NCI-H1436 treated with DMSO at 0.1 percent for 48 hours (cell line): ENCODE data around the gene OSTM1.

Experiments
- DNase-seq: peaks from one replicate; lab custom pipeline; 2025; lab: John Stamatoyannopoulos, UW

Gene OSTM1, protein sequence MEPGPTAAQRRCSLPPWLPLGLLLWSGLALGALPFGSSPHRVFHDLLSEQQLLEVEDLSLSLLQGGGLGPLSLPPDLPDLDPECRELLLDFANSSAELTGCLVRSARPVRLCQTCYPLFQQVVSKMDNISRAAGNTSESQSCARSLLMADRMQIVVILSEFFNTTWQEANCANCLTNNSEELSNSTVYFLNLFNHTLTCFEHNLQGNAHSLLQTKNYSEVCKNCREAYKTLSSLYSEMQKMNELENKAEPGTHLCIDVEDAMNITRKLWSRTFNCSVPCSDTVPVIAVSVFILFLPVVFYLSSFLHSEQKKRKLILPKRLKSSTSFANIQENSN

DNA sequence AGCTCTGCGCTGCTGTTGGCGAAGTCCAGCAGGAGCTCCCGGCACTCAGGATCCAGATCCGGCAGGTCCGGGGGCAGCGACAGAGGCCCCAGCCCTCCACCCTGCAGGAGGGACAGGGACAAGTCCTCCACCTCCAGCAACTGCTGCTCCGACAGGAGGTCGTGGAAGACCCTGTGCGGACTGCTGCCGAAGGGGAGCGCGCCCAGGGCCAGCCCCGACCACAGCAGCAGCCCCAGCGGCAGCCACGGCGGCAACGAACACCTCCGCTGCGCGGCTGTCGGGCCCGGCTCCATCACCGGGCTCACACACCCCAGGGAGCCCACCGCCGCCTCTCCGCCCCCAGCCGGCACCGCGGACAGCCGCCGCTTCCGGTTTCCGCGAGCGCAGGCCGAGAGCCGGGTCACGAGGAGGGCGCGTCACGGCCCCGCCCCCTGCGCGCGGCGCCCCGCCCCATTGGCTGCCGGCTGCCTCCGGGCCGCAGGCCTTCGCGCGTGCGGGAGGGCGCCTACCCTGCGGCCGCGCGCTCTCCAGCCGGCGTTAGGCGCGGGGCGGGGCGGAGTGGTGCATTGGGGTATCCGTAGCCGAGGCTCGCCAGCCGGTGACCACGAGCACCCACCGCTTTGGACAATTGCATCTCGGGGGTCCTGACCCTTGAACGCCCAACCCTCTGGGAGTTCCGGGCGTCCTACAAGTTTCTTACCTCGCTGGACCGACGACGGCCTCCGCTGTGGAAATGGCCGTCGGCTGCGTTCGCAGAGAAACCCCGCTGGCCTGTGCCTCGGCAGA lies at the start of gene OSTM1:
Gene OSTM1 (minus strand): TSS at position 383 of the 786 bp plus-strand sequence. CDS start 90 bp downstream, at position 293.
- no peak for DNase-seq

DNA sequence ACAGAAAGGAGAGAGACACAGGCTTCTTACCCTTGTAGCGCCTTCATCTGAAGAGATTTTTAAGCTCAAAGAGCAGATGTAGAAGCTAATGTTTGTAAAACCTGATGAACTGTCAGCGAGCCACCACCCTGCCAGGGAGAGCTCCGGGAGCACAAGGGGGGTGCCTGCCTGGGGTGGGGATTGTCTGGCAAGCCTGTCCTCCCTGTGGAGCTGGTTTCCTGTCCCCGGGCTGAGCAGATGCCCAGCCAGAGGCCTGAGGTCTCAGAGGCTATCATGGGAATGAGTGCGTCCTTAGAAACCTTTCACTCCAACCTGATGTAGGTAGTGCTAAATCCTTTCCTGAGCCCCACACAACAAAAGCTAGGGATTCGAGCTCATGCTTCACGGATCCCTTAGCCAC lies 49.4 kb upstream of the OSTM1 start:
- DNase-seq, result no peak

DNA sequence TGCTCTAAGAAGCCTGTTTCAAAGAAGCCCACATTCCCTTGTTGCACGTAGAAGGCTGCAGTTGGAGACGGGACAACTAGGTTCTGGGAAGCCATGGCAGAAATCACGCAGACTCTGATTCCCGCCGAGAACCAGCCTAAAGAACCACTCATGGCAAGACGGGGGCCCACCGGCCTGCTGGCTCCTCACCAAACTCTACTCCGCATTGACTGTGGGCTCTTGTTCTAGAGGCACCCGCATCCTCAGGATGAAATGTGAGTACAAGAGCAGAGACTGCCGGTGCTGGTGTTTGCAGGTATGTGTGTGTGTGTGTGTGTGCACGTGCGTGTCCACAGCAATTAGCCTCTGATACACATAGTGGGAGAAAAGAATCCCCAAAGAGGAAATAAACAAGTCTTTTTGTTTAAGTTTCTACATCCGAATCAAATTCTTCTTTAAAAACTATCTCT lies 49.0 kb upstream of the OSTM1 start:
- no peak for DNase-seq

DNA sequence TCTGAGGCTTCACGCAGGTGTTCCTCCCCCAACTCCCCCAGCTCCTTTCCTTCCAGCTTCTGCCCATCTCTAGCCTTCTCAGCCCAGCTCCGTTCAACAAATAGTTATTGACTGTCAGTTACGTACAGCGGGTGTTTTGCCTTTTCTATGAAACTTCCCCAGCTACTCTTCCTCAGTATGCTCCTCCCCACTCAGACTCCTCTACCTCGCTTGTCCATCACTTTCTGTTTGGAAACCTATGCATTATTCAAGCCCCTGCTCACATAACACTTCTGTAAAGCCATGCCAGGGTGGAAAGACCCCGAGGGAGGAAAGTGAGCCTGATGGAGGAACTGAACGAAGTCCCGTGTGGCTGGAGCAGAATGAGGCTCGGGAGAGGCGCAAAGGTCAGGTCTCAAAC lies 47.1 kb upstream of the OSTM1 start:
- no peak for DNase-seq

DNA sequence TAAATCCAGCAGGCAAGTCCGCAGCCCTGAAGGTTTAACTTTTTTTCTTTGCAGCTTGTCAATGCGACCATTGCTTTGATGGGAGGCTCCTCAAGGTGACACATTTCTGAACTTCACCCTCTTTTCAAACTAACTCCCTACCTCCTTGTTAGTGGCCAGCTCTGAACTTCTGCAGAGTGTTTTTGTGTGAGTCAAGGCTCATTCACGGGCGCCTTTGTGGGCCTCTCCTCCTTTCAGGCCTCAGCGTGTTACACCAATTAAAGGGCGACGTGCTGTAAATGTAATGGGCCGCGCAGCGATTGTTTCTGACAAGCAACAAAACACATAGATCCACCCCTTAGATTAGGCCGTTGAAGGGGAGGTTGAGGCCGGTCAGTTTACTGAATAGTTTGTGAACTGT lies 45.8 kb upstream of the OSTM1 start:
- no peak for DNase-seq

DNA sequence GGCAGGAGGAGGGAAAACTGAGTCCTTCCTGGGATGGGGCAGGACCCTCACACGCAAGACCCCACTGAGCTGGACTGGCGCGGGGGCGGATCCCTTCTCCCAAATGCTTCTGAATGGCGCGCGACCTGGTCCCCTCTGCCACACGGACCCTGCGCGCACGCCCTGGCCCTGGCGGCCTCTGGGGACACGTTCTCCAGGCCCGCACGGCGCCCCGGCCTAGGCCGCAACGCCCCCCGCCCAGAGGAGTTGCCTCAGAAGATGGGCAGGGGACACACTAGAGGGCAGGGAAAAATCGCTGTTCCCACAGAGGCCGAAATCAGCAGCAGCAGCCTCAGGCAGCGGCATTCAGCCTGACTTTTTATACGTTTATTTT lies 45.2 kb upstream of the OSTM1 start:
- DNase-seq, result no peak

DNA sequence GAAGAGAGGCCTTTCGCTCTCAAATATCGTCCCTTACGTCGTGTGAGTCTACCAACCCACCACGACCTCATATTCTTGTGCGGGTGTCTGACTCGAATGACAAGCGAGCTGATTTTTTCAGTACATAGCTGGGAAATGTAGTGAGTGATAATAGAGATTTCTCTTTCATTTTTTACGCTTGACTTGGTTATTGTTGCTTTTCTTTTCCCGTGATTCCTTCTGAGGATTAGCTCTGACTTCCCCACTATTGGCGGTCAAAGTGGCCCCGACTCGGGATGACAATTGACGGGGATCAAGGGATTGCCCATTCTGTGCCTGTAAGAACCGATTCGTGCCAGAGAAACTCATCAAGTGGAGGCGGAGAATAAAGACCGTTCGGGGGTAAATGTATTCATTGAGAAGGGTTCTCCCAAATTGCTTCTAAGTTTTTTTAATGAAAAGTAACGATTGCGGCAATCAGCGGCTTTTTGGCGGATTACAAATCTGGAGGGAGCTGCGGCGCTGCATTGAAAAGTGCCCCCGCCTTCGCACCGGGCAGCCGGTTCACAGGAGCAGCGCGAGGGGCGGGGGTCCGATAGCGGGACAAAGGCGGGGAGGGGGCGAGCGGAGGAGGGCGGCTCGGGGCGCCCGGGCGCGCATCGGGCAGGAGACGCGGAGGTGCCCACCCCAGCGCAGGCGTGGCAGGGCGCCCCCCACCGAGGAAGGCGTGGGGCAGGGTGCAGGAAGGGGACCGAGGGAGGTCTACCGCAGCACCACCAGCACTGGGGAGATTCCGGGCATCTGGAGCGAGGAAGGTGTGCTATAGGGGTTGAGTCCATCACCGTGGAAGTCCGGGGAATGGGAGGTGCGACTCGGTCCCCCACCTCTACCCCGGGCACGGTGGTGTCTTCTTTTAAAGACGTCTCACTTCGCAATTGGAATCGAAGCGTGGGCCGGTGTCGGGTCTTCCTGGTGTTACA lies 44.5 kb upstream of the OSTM1 start:
- DNase-seq, result no peak

DNA sequence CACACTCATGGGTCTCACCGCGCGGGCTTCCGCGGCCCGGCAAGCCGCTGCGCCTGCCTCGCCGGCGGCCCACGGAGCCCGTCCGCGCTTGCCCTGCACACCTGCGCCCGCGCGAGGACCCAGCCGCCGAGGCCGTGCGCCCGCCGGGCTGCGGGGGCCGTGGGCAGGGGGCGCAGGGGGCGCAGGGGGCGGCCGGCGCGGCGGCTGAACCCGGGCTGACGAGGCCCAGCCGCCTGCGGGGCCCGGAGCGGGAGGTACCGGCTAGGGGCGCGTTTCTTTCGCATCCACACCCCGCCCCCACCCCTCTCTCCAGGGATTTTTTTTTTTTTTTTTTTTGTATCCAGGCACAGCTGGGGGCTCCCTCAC lies 43.8 kb upstream of the OSTM1 start:
- DNase-seq, result no peak

DNA sequence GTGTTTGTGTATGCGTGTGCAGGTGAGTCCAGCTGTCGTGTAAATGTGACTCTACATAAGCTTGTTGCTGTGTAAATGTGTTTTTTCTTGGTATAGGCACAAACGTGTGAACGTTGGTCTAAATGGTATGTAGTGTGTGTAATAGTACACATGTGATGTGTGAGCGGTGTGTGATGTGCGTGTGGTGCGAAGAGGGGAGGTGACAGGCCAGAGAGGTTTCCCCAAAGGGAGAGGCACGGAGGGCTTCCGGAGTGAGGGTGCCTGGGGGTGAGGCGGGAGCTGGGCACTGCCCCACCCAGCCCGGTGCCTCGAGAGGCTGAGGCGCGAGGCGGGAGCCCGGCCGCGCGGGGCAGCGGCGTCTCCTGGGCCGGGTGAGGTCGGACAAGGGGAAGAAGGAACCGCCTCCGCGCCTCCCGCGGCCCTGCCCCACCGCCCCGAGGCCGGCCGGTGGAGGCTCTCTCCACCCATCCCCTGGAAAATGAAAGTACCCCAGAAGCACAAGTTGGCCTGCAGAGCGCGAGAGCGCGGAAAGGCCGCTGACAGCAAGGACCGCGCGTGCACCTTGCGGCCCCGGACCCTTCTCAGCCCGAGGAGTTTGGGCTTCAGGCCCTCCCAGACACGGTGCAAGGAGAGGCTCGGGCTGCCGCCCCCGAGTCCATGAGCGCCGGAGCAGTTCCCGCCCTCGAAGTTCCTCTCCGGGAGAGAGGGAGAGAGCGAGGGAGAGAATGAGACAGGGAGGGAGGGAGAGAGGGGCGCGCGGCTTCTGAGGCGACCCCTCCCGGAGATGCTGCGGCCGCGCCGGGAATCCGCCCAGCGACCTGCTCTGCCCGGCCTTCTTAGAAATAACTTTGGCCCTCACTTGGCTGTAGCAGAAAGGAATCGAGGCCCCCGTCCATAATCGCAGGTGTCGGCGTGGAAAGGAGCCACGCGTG lies 43.2 kb upstream of the OSTM1 start:
- no peak for DNase-seq

DNA sequence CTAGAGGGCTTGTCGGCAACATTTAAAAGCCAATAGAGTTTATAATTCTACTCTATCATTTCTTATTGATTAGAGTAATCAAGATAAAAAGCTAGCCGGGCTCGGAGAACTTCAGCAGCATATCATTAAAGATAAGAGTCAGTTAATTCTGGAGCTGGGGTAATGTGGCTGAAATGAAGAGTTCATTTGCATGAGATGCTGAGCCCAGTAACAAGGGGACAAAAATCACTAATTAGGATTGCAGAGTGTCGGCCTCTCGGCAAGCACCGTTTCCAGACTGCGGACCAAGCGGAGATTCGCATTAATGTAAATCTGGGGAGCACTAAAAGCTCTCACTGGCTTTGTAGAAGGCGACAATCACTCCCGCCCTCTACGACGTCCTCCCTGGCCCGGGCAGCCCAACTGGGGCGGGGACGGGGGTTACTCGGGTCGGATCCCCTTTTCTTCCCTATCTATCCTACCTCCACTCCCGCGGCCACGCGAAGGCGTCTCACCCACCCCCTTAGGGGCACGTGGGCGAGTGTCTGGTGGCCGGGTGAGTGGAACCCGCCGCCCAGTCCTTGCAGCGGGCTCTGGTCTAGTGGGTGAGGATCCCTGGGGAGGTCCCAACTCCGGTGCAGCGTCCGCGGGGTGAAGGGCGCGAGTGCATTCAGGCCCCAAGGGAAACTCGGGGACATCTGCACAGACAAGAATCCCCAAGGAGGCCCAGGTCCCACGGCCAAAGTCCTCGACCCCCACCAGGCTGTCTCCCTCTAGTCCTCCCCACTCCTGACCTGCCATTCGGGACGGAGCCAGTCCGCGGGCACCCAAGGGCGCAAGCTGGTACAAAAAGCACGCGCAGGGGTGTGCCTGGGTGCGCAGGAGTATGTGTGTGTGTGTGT lies 42.2 kb upstream of the OSTM1 start:
- no peak for DNase-seq

DNA sequence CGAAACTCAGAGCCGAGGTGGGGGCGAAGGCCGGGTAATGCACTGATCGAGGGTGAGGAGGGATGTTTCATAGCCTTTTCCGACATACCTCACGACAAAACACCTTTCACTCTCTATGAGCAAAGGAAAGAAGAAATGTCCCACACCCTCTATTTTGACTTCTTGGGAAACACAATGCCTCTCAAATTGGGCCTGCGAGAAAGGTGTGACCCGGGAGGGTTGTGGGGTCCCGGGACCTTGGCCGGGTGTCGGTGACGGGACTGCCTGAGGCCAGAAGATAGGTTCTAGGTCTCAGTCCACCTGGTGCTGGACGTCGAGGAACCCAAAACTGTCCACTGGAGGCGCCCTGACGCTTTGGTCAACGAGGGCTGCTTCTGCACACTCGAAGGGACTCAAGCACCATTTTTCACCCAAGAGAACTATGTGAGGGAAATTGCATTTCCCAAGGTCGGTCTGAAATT lies 41.1 kb upstream of the OSTM1 start:
- DNase-seq, result no peak

DNA sequence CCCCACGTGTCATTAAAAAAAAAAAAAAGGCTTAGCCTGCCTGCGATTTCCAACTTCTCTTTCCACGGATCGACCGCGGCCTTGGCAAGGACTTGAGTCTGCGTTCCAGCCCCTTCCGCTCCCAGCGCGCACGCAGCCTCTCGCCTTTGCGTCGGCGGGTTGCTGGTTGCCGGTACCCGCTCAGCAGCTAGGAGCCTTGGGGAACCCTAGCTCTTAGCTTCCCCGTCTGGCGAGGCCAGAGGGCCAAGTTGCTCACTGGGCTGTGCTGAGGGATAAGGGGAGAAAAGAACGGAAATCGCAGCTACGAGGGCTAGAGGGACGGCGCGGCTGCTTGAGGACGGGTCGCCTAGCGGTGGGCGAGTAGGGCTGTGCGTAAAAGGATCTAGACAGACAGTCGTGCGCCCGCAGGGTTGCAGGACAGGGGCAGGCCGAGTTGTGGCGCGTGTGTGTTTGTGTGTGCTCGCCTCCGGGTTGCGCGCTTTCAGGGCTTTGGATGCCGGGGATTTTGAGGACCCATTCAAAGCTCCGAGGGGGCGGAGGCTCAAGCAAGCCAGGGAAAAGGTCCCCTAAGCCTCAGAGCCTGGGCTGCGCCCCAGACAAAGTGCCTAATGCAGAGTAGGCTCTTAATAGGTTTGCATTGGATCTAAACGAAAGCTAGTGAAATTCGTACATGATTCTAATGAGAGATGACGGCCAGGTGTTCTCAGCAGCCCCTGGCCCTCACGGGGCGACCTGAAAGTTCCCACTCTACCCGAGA lies 40.5 kb upstream of the OSTM1 start:
- no peak for DNase-seq

DNA sequence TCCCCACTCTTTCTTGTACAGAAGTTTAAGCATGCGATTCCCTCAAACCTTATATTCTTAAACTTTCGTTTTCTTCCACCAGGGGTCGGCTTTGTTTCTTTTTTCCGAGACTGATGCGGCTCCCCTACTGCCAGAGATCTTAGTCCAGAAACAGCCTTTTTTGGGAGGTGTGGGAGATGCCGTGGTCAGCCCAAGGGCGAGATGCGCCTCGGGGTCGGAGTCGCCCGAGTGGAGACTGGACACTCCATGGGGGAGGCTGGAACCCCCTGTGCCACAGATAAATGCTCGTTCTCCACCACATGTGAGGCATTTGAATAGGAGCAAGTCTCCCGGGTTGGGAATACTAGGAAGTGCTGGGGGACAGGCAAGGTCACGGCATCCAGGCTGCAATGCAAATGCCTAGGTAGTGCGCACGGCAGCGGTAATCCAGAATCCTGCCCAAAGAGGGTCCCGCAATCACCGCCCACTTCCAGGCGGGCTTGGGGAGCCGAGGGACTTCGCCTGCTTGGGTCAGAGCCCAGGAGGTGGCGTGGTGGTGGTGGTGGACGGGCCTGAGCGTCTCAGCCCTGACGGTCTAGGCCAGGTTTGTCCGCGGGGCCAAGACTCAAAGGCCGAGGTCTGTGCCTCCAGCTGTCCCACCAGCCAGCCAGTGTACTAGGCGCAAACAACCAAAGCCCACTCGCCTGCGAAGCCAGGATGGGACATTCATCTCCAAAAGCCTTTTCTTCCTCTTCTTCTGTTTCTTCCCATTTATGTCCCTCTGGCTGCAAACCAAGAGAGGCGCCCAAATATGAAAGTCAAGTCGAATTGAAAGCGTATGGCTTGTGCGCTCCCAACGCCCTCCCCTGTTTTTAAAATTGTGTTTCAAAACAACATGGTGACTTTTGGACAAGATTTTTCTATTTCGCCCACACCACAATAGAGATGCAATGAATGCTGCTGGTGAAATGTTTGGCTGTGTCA lies 39.3 kb upstream of the OSTM1 start:
- no peak for DNase-seq

DNA sequence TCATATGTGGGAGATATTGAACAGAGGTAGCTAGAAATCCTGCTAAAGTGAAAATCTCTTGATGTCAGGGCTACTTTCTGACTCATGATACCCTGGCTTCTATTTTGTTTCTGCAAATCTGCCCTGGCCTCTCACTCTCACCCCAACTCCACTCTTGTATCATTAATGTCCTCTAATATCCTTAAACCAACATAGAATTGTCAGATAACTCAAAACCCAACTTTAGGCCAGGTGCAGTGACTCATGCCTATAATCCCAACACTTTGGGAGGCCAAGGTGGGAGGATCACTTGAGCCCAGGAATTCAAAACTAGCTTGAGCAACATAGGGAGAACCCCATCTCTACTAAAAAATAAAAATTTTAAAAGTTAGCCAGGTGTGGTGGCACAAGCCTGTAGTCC lies 33.8 kb upstream of the OSTM1 start:
- DNase-seq, result no peak

DNA sequence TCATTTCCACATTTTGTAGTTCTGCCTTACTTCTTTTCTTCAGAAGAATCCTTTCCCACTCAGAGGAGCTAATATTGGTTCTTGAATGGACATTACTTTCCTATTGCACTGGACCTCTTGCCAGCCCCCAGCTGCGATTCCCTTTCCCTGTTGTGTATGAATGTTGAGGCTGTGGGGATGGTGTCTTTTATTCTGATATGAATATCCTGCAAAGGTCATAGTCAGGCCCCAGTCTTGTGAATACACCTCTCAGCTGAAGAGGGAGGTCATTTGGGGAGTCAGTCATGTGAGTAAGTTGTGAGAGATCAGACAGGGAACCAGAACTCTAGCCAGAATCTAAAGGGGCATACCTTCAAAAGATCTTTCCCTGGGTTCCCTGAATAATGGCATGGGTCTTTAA lies 32.6 kb upstream of the OSTM1 start:
- DNase-seq, result no peak

DNA sequence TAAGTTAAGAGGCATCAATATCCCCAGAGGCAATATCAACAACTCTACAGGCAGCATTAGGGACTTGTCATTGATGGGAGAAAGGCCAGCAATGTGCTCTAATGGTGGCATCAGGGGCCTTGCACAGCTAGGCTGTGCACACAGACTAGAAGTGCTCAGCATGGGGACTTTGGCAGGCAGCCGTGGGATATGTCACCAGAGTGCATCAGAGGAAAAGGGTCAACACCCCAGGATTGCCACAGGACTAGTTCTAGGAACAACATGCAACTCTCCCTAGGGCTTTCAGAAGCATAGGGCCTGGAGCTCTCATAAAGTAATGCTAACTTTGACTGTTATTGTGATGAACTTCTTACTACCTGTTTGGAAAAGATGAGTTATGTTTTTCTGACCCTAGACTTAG lies 32.2 kb upstream of the OSTM1 start:
- DNase-seq, result no peak

DNA sequence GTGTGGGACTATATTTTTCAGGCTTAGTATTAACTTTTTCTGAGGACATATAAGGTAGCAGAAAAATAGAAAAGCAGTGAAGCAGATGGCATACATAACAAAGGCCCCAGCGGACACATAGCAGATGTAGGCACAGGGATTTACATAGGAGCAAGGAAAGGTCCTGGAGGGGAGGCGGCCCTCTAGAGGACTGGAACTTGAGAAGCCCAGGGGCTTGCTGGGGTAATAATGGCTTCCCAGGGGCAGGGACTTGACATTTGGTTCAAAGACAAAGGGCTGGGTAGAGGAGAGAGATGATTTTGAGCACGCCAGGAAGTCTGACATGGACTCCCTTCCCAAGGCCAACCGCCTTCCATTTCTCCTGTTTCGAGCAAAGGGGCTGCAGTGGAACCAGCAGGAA lies 31.7 kb upstream of the OSTM1 start:
- no peak for DNase-seq

DNA sequence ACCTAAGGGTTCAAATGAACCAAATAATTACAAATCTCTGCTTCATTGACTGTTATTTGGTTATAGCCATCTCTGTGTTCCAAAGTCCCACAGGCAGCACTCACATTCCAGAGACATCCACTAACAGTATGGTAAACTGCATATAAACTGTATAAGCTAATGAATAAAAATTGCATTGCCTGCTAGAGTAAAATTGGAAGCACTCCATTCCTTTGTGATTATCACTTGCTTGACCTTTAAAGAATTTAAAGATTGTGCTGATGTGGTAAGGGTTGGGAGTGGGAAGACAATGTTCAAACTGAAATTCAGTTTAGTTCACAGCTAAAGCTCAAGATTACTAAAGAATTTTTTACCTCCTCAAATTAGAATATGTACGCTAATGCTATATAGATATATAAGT lies 31.0 kb upstream of the OSTM1 start:
- DNase-seq, result no peak
